ENCODE measurements around the gene HK2.

- no peak for TF ChIP-seq POLR2AphosphoS5 (IDR thresholded peaks at IDR 0.05)
- TF ChIP-seq, protein P1, sequence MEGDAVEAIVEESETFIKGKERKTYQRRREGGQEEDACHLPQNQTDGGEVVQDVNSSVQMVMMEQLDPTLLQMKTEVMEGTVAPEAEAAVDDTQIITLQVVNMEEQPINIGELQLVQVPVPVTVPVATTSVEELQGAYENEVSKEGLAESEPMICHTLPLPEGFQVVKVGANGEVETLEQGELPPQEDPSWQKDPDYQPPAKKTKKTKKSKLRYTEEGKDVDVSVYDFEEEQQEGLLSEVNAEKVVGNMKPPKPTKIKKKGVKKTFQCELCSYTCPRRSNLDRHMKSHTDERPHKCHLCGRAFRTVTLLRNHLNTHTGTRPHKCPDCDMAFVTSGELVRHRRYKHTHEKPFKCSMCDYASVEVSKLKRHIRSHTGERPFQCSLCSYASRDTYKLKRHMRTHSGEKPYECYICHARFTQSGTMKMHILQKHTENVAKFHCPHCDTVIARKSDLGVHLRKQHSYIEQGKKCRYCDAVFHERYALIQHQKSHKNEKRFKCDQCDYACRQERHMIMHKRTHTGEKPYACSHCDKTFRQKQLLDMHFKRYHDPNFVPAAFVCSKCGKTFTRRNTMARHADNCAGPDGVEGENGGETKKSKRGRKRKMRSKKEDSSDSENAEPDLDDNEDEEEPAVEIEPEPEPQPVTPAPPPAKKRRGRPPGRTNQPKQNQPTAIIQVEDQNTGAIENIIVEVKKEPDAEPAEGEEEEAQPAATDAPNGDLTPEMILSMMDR (IDR thresholded peaks at IDR 0.05), result no peak
These were observed 11.0 kb upstream of the HK2 start for GRCh38 chr2:74822771-74823566.
